Panc1 (cell line): ENCODE results near the gene MAML3.

Experiments used
- POLR2AphosphoS5 ChIP-seq: IDR thresholded peaks from 2 replicates; pipeline ENCODE4 v1.6.1; 2012; ENCODE audit warnings: mild to moderate bottlenecking, low read depth, low read length, moderate library complexity
- SIN3A ChIP-seq: IDR thresholded peaks from 2 replicates; pipeline ENCODE4 v1.6.1; 2012; ENCODE audit warnings: low read depth, mild to moderate bottlenecking, low read length, moderate library complexity, borderline replicate concordance; ENCODE audit not compliant: insufficient read depth
- TCF7L2 ChIP-seq: IDR thresholded peaks from 2 replicates; pipeline ENCODE4 v1.6.1; 2011; ENCODE audit warnings: mild to moderate bottlenecking, low read depth, low read length, inconsistent platforms
- TF ChIP-seq, protein P1 (sequence below): fragments of 450-650 bp; IDR thresholded peaks from 2 replicates; pipeline ENCODE4 v1.5.1; 2017; ENCODE audit warnings: mild to moderate bottlenecking
- TF ChIP-seq, protein P2 (sequence below), 2 experiments: IDR thresholded peaks; 2 replicates each; pipeline ENCODE4 v1.6.1; 2011 to 2012; ENCODE audit warnings: low read depth in 2 of 2, control low read depth in 1 of 2, low read length in 1 of 2, mild to moderate bottlenecking in 1 of 2, moderate library complexity in 1 of 2; ENCODE audit not compliant: insufficient read depth in 1 of 2

DNA sequence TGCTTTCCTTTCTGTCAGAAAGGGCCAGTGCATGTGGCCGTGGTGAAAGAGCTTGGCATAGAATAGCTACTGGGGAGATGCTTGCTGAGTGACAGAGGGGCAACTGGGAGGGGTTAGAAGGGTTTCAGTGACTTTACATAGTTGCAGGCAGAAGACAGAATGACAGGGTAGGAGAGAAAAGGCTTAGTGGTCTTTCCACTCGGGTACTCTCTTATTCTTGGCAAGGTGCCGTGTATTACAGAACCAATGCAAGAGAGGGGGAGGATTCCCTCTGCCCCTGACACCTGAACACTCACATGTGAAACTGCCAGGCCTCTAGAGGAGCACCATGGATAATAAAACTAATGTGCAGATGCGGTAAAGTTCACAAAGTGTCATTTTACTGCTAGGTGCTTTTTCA lies 260.2 kb downstream of the MAML3 start:
- TF ChIP-seq, protein P1, sequence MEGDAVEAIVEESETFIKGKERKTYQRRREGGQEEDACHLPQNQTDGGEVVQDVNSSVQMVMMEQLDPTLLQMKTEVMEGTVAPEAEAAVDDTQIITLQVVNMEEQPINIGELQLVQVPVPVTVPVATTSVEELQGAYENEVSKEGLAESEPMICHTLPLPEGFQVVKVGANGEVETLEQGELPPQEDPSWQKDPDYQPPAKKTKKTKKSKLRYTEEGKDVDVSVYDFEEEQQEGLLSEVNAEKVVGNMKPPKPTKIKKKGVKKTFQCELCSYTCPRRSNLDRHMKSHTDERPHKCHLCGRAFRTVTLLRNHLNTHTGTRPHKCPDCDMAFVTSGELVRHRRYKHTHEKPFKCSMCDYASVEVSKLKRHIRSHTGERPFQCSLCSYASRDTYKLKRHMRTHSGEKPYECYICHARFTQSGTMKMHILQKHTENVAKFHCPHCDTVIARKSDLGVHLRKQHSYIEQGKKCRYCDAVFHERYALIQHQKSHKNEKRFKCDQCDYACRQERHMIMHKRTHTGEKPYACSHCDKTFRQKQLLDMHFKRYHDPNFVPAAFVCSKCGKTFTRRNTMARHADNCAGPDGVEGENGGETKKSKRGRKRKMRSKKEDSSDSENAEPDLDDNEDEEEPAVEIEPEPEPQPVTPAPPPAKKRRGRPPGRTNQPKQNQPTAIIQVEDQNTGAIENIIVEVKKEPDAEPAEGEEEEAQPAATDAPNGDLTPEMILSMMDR, result no peak
- TF ChIP-seq, protein P2, sequence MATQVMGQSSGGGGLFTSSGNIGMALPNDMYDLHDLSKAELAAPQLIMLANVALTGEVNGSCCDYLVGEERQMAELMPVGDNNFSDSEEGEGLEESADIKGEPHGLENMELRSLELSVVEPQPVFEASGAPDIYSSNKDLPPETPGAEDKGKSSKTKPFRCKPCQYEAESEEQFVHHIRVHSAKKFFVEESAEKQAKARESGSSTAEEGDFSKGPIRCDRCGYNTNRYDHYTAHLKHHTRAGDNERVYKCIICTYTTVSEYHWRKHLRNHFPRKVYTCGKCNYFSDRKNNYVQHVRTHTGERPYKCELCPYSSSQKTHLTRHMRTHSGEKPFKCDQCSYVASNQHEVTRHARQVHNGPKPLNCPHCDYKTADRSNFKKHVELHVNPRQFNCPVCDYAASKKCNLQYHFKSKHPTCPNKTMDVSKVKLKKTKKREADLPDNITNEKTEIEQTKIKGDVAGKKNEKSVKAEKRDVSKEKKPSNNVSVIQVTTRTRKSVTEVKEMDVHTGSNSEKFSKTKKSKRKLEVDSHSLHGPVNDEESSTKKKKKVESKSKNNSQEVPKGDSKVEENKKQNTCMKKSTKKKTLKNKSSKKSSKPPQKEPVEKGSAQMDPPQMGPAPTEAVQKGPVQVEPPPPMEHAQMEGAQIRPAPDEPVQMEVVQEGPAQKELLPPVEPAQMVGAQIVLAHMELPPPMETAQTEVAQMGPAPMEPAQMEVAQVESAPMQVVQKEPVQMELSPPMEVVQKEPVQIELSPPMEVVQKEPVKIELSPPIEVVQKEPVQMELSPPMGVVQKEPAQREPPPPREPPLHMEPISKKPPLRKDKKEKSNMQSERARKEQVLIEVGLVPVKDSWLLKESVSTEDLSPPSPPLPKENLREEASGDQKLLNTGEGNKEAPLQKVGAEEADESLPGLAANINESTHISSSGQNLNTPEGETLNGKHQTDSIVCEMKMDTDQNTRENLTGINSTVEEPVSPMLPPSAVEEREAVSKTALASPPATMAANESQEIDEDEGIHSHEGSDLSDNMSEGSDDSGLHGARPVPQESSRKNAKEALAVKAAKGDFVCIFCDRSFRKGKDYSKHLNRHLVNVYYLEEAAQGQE (IDR thresholded peaks at IDR 0.05; ENCODE audit: insufficient read depth in 1 of 2, low read depth in 2 of 2, low read length in 1 of 2), result no peak
- TF ChIP-seq POLR2AphosphoS5, result no peak
- TF ChIP-seq TCF7L2, result no peak
- TF ChIP-seq SIN3A, result no peak
